CD8-positive, alpha-beta memory T cell (primary cell): ENCODE measurements around the gene KLK11. TPM values are rescaled to one million over a fixed set of nuclear protein-coding genes. Genes with fewer than 3 reads are reported as not detected.

Source experiments
- CTCF ChIA-PET: fragments of 350-600 bp; sonication (Branson Sonifier 250); formaldehyde crosslinking; loops from one replicate; lab custom pipeline; 2021; ENCODE audit warnings: antibody characterized with exemption; lab: Charles Lee
- POLR2A ChIA-PET: fragments of 350-600 bp; sonication (Branson Sonifier 250); formaldehyde crosslinking; loops from one replicate; lab custom pipeline; 2021; ENCODE audit warnings: antibody characterized with exemption; lab: Charles Lee
- DNase-seq, 5 donors: peaks; one replicate each; pipeline versions ENCODE4 v3.0.0 to v3.0.0-alpha.2; 2020 to 2022; ENCODE audit warnings: mixed read lengths in 1 of 5
- H3K27ac ChIP-seq: one replicate; pipeline ENCODE4 v1.7.0; 2013; ENCODE audit warnings: low read depth, mild to moderate bottlenecking, low read length, moderate library complexity
- H3K27me3 ChIP-seq: 2 replicates; pipeline ENCODE4 v1.7.0; 2013; ENCODE audit warnings: low read length, mild to moderate bottlenecking; ENCODE audit not compliant: insufficient read depth, poor library complexity, severe bottlenecking
- H3K36me3 ChIP-seq: 2 replicates; pipeline ENCODE4 v1.7.0; 2013; ENCODE audit warnings: mild to moderate bottlenecking, low read length, moderate library complexity; ENCODE audit not compliant: insufficient read depth
- H3K4me1 ChIP-seq: 2 replicates; pipeline ENCODE4 v1.7.0; 2013; ENCODE audit warnings: mild to moderate bottlenecking, low read length, moderate library complexity; ENCODE audit not compliant: insufficient read depth
- H3K4me3 ChIP-seq: 2 replicates; pipeline ENCODE4 v1.7.0; 2013; ENCODE audit warnings: mild to moderate bottlenecking, low read length
- H3K9me3 ChIP-seq: 2 replicates; pipeline ENCODE4 v1.7.0; 2013; ENCODE audit warnings: mild to moderate bottlenecking, low read length
- H3K27ac Mint-ChIP-seq, 8 donors: one replicate each; pipeline ENCODE4 v1.8.0; 2020 to 2021; ENCODE audit warnings: mixed read lengths in 8 of 8, mild to moderate bottlenecking in 6 of 8, inconsistent platforms in 3 of 8, moderate library complexity in 3 of 8
- H3K27me3 Mint-ChIP-seq, 2 donors: one replicate each; pipeline ENCODE4 v1.8.0; 2020 to 2021; ENCODE audit warnings: mixed read lengths in 2 of 2, mild to moderate bottlenecking in 1 of 2, moderate library complexity in 1 of 2
- H3K36me3 Mint-ChIP-seq, 3 donors: one replicate each; pipeline ENCODE4 v1.8.0; 2020 to 2021; ENCODE audit warnings: mixed read lengths in 3 of 3, inconsistent platforms in 1 of 3, mild to moderate bottlenecking in 1 of 3
- H3K4me1 Mint-ChIP-seq, 3 donors: one replicate each; pipeline ENCODE4 v1.8.0; 2020 to 2021; ENCODE audit warnings: mixed read lengths in 3 of 3, inconsistent platforms in 1 of 3, mild to moderate bottlenecking in 1 of 3
- H3K4me3 Mint-ChIP-seq, 7 donors: one replicate each; pipeline ENCODE4 v1.8.0; 2020 to 2021; ENCODE audit warnings: mixed read lengths in 7 of 7, mild to moderate bottlenecking in 6 of 7, moderate library complexity in 4 of 7, inconsistent platforms in 2 of 7
- H3K9me3 Mint-ChIP-seq, 5 donors: one replicate each; pipeline ENCODE4 v1.8.0; 2020 to 2022; ENCODE audit warnings: mixed read lengths in 5 of 5, mild to moderate bottlenecking in 3 of 5, moderate library complexity in 2 of 5, inconsistent platforms in 1 of 5
- polyA plus RNA-seq: library from polyadenylated mRNA; unstranded; fragments of 300-500 nt; fragmentation: Illumina TruSeq; gene quantifications from one replicate; pipeline ENCODE4 v1.2.3, GENCODE V29; 2021
- total RNA-seq, 2 experiments: library from RNA; stranded (reverse); gene quantifications; one replicate each; pipeline ENCODE4 v1.2.3, GENCODE V29; 2021

Gene KLK11
- total and polyA plus RNA-seq, 3 experiments from 2014 or later = not detected

DNA sequence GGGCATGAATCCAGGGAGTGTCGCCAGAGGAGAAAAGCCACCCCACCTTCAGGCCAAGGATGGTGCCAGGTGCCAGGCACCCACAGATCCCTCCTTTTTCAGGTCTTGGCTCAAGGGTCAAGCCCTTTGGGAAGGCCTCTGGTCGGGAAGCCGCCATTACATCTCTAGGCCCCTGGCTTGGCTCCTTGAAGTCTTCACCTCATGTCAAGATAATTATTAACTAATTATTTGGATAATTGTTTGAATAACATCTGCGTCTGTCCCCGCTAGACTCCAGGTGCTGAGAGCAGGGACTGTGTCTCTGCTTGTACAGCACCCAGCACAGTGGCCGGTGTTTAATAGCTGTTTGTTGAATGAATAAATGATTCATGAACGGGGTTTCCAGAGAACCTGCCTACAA is 37.2 kb upstream of the KLK11 start:
- no peak overlapping the region for H3K4me3 Mint-ChIP-seq
- ChIA-PET CTCF (interaction anchor here (0.6 kb wide), 1 partner anchor 169 kb away, joined by 3 read pairs; no protein-coding TSS in a partner anchor), POLR2A (no interaction called here)
- H3K27ac Mint-ChIP-seq = no peak overlapping the region
- peaks cover 0 to 3% (median 2%) of the 10 kb centered on the region in 3 donors for H3K4me1 Mint-ChIP-seq
- Histone ChIP-seq H3K27ac (no peak overlapping the region), H3K36me3 (no peaks in the 10 kb centered on the region), H3K4me1 (no peaks in the 10 kb centered on the region), H3K27me3 (peaks cover 14% of the 10 kb centered on the region), H3K9me3 (no peaks in the 10 kb centered on the region), H3K4me3 (no peak overlapping the region)
- no peak for DNase-seq
- H3K27me3 Mint-ChIP-seq = peaks cover 39 to 55% of the 10 kb centered on the region in 2 donors
- peaks cover 0 to 3% (median 0%) of the 10 kb centered on the region in 5 donors for H3K9me3 Mint-ChIP-seq
- H3K36me3 Mint-ChIP-seq = peaks cover 0 to 3% (median 0%) of the 10 kb centered on the region in 3 donors

GRCh38 chr19:51060973-51061372 is 34.6 kb upstream of the KLK11 start:
- Histone ChIP-seq H3K36me3 (no peaks in the 10 kb centered on the region), H3K27ac (no peak overlapping the region), H3K4me3 (no peak overlapping the region), H3K27me3 (peaks cover 9% of the 10 kb centered on the region), H3K4me1 (no peaks in the 10 kb centered on the region), H3K9me3 (no peaks in the 10 kb centered on the region)
- Mint-ChIP-seq H3K9me3 (no peaks in the 10 kb centered on the region), H3K4me1 (peaks cover 0 to 2% (median 2%) of the 10 kb centered on the region in 3 donors), H3K27me3 (peaks cover 29 to 50% of the 10 kb centered on the region in 2 donors), H3K36me3 (no peaks in the 10 kb centered on the region), H3K4me3 (no peak overlapping the region), H3K27ac (no peak overlapping the region)
- DNase-seq = no peak
- POLR2A ChIA-PET = no interaction called here
- CTCF ChIA-PET = no interaction called here

DNA sequence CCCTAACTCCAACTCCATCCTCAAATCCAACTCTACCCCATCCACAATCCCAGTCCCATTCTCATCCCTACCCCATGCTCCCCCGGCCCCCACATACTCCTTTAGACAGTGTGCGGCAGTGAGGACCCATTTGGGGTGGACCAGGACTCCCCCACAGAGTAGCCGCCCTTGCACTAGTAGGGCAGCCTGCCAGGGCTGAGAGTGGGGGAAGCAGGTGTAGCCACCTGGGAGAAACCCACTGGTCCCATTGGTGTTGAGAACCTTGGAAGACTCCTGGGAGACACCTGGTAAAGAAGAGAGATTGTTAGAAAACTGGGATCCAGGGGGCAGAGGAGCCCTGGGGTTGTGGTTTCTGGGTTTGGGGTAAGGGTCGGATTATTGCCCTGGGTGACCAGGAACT is 33.9 kb upstream of the KLK11 start:
- Histone ChIP-seq H3K4me1 (no peaks in the 10 kb centered on the region), H3K9me3 (no peaks in the 10 kb centered on the region), H3K36me3 (no peaks in the 10 kb centered on the region), H3K27ac (no peak overlapping the region), H3K27me3 (peaks cover 2% of the 10 kb centered on the region), H3K4me3 (no peak overlapping the region)
- no peaks in the 10 kb centered on the region for H3K9me3 Mint-ChIP-seq
- no peak overlapping the region for H3K4me3 Mint-ChIP-seq
- H3K27me3 Mint-ChIP-seq = peaks cover 29 to 51% of the 10 kb centered on the region in 2 donors
- no peak overlapping the region for H3K27ac Mint-ChIP-seq
- no peaks in the 10 kb centered on the region for H3K36me3 Mint-ChIP-seq
- no peak for DNase-seq
- H3K4me1 Mint-ChIP-seq = peaks cover 0 to 2% (median 0%) of the 10 kb centered on the region in 3 donors
- POLR2A ChIA-PET = no interaction called here
- CTCF ChIA-PET = no interaction called here

DNA sequence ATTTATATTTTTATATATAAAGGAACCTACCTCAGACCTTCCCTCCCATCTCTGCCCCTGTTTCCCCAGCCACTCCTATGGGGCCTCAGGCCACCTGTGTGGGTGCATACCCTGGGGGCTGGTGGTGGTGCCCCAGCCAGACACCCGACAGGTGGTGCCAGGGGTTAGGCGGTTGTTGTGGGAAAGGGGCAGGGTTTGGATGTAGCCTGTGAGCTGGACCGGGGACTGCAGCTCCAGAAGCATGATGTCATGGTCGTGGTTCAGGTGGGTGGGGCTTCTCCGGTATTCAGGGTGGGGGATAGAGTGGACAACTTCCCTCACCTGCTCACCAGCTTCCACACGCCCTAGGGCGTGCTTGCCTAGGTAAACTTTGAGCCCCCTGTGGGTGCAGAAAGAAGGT is 33.3 kb upstream of the KLK11 start:
- no peaks in the 10 kb centered on the region for H3K9me3 ChIP-seq
- Mint-ChIP-seq H3K4me1 (no peaks in the 10 kb centered on the region), H3K4me3 (no peak overlapping the region), H3K27me3 (peaks cover 30 to 55% of the 10 kb centered on the region in 2 donors), H3K27ac (no peak overlapping the region), H3K9me3 (no peaks in the 10 kb centered on the region), H3K36me3 (no peaks in the 10 kb centered on the region)
- no peak overlapping the region for H3K4me3 ChIP-seq
- no peaks in the 10 kb centered on the region for H3K36me3 ChIP-seq
- POLR2A ChIA-PET = no interaction called here
- no peak for DNase-seq
- CTCF ChIA-PET = no interaction called here
- no peaks in the 10 kb centered on the region for H3K4me1 ChIP-seq
- H3K27ac ChIP-seq = no peak overlapping the region
- no peaks in the 10 kb centered on the region for H3K27me3 ChIP-seq

GRCh38 chr19:51055866-51056265 is 29.4 kb upstream of the KLK11 start:
- Mint-ChIP-seq H3K27me3 (peaks cover 18 to 48% of the 10 kb centered on the region in 2 donors), H3K4me3 (no peak overlapping the region), H3K36me3 (no peaks in the 10 kb centered on the region), H3K27ac (no peak overlapping the region), H3K9me3 (no peaks in the 10 kb centered on the region), H3K4me1 (no peaks in the 10 kb centered on the region)
- DNase-seq = no peak
- H3K4me3 ChIP-seq = no peak overlapping the region
- no peaks in the 10 kb centered on the region for H3K9me3 ChIP-seq
- H3K36me3 ChIP-seq = no peaks in the 10 kb centered on the region
- H3K27ac ChIP-seq = no peak overlapping the region
- POLR2A ChIA-PET = no interaction called here
- H3K27me3 ChIP-seq = peaks cover 3% of the 10 kb centered on the region
- CTCF ChIA-PET = no interaction called here
- H3K4me1 ChIP-seq = no peaks in the 10 kb centered on the region

GRCh38 chr19:51047031-51047335 is 20.6 kb upstream of the KLK11 start:
- CTCF ChIA-PET = no interaction called here

DNA sequence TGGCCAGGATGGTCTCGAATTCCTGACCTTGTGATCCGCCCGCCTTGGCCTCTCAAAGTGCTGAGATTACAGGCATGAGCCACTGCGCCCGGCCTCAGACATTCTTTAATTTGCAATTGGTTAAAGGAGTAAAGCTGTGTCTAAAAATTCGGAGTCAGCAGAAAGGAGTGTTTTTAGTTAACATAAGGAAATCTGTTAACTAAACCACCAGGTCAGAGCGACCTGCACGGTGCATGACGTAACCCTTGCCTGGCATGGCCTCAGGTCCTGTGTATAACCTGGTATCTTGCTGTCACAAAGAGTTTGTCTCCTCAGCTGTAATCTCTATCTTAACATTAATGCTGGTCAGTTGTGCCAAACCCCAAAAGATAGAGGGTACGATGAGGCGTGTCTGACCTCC is 17.9 kb upstream of the KLK11 start:
- H3K27me3 ChIP-seq = no peaks in the 10 kb centered on the region
- Mint-ChIP-seq H3K4me1 (no peaks in the 10 kb centered on the region), H3K27me3 (peaks cover 12 to 15% of the 10 kb centered on the region in 2 donors), H3K36me3 (no peaks in the 10 kb centered on the region), H3K9me3 (peaks cover 0 to 6% (median 3%) of the 10 kb centered on the region in 5 donors), H3K4me3 (no peak overlapping the region), H3K27ac (no peak overlapping the region)
- no peaks in the 10 kb centered on the region for H3K9me3 ChIP-seq
- ChIA-PET POLR2A (no interaction called here), CTCF (no interaction called here)
- no peak overlapping the region for H3K4me3 ChIP-seq
- no peak overlapping the region for H3K27ac ChIP-seq
- DNase-seq = no peak
- no peaks in the 10 kb centered on the region for H3K4me1 ChIP-seq
- no peaks in the 10 kb centered on the region for H3K36me3 ChIP-seq

More at GRCh38 chr19:51047031-51047335, 20.6 kb upstream of the KLK11 start:
- Histone ChIP-seq H3K27me3 (peaks cover under 1% of the 10 kb centered on the region), H3K4me3 (no peak overlapping the region), H3K9me3 (no peaks in the 10 kb centered on the region), H3K36me3 (no peaks in the 10 kb centered on the region), H3K27ac (no peak overlapping the region), H3K4me1 (no peaks in the 10 kb centered on the region)
- DNase-seq = no peak
- Mint-ChIP-seq H3K4me1 (no peaks in the 10 kb centered on the region), H3K27me3 (peaks cover 9 to 28% of the 10 kb centered on the region in 2 donors), H3K9me3 (peaks cover 0 to 13% (median 6%) of the 10 kb centered on the region in 5 donors), H3K4me3 (no peak overlapping the region), H3K36me3 (peaks cover 0 to 4% (median 0%) of the 10 kb centered on the region in 3 donors), H3K27ac (no peak overlapping the region)
- POLR2A ChIA-PET = no interaction called here

DNA sequence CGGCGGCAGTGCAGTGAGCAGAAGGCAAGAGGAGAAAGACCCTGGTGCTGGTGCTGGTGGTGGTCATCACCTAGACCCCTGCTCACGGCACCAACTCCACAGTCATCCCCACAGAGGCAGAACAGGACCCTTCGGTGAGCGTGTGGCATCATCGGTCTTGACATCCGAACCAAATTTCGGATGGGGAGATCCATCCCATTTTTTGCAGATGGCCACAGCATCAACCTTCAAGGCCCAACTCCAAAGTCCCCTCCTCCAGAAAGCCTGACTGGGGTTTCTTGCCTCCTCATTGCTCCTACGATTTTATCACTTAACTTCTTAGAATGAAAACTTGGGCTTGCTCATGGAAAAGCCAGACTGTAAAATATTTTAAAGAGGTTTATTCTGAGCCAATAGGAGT is 17.1 kb upstream of the KLK11 start:
- Histone ChIP-seq H3K4me1 (no peaks in the 10 kb centered on the region), H3K4me3 (no peak overlapping the region), H3K27me3 (no peaks in the 10 kb centered on the region), H3K36me3 (no peaks in the 10 kb centered on the region), H3K27ac (no peak overlapping the region), H3K9me3 (no peaks in the 10 kb centered on the region)
- Mint-ChIP-seq H3K4me3 (no peak overlapping the region), H3K27ac (no peak overlapping the region), H3K36me3 (no peaks in the 10 kb centered on the region), H3K27me3 (peaks cover 9 to 13% of the 10 kb centered on the region in 2 donors), H3K9me3 (peaks cover 0 to 2% (median 0%) of the 10 kb centered on the region in 5 donors), H3K4me1 (no peaks in the 10 kb centered on the region)
- ChIA-PET POLR2A (no interaction called here), CTCF (no interaction called here)
- DNase-seq = no peak

- no peaks in the 10 kb centered on the region for H3K36me3 ChIP-seq
- no peaks in the 10 kb centered on the region for H3K4me1 Mint-ChIP-seq
- ChIA-PET CTCF (no interaction called here), POLR2A (no interaction called here)
- H3K27ac Mint-ChIP-seq = no peak overlapping the region
- no peaks in the 10 kb centered on the region for H3K36me3 Mint-ChIP-seq
- no peaks in the 10 kb centered on the region for H3K27me3 ChIP-seq
- no peaks in the 10 kb centered on the region for H3K9me3 Mint-ChIP-seq
- H3K27ac ChIP-seq = no peak overlapping the region
- no peak overlapping the region for H3K4me3 Mint-ChIP-seq
- H3K9me3 ChIP-seq = no peaks in the 10 kb centered on the region
- H3K4me3 ChIP-seq = no peak overlapping the region
- H3K4me1 ChIP-seq = no peaks in the 10 kb centered on the region
- no peak for DNase-seq
- H3K27me3 Mint-ChIP-seq = peaks cover 6 to 8% of the 10 kb centered on the region in 2 donors
Measured at GRCh38 chr19:51040151-51040550, 13.7 kb upstream of the KLK11 start.
